ENCODE measurements around the gene MAB21L3.

The MAB21L3 gene

GRCh38 chr1:116175611-116176010 is 64.4 kb downstream of the MAB21L3 start:
- no peak for DNase-seq (ENCODE audit: low read depth)
- TF ChIP-seq, protein P1, sequence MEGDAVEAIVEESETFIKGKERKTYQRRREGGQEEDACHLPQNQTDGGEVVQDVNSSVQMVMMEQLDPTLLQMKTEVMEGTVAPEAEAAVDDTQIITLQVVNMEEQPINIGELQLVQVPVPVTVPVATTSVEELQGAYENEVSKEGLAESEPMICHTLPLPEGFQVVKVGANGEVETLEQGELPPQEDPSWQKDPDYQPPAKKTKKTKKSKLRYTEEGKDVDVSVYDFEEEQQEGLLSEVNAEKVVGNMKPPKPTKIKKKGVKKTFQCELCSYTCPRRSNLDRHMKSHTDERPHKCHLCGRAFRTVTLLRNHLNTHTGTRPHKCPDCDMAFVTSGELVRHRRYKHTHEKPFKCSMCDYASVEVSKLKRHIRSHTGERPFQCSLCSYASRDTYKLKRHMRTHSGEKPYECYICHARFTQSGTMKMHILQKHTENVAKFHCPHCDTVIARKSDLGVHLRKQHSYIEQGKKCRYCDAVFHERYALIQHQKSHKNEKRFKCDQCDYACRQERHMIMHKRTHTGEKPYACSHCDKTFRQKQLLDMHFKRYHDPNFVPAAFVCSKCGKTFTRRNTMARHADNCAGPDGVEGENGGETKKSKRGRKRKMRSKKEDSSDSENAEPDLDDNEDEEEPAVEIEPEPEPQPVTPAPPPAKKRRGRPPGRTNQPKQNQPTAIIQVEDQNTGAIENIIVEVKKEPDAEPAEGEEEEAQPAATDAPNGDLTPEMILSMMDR (IDR thresholded peaks at IDR 0.05; ENCODE audit: low read length, missing control alignments): no peak
- H3K4me3 ChIP-seq (replicated peaks; ENCODE audit: low read depth, low read length): no peak overlapping the region

DNA sequence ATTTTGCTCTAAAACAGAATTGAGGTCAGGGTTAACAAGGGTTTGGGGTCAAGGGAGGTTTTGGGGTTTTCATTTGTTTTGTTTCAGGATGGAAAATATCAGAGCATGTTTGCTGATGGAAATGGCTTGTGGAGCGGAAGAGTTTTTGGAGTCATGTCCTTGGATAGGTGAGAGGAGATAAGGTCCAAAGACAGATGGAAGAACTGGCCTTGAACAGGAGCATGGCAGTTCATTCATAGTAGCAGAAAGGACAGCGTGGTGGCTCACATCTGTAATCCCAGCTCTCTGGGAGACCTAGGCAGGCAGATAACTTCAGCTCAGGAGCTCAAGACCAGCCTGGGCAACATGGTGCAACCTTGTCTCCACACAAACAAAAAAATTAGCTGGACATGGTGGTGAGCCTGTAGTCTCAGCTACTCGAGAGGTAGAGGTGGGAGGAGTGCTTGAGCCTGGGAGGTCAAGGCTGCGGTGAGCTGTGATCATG is 65.1 kb downstream of the MAB21L3 start:
- DNase-seq (ENCODE audit: low read depth): no peak
- H3K4me3 ChIP-seq (replicated peaks; ENCODE audit: low read depth, low read length): no peak overlapping the region
- TF ChIP-seq, protein P1 (IDR thresholded peaks at IDR 0.05; ENCODE audit: low read length, missing control alignments): no peak

DNA sequence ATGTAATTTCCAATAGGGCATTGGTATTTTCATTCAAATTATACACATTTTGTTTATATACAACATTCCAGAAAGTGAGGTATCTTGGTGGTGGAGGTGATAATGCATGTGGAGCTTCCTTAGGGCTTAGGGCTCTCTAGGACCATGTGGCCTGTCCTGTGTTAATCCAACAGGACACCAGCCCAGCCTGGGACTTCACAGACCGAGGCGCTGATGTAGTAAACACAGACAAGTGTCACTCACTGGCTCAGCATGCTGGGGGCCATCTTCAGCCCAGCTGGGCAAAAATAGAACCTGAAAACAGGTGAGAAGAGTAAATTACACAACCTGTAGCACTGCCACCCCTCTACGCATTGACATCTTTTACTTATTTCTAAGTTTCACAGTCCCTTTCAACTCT is 66.7 kb downstream of the MAB21L3 start:
- TF ChIP-seq, protein P1 (IDR thresholded peaks at IDR 0.05; ENCODE audit: low read length, missing control alignments): no peak
- no peak for DNase-seq (ENCODE audit: low read depth)
- H3K4me3 ChIP-seq (replicated peaks; ENCODE audit: low read depth, low read length): no peak overlapping the region

DNA sequence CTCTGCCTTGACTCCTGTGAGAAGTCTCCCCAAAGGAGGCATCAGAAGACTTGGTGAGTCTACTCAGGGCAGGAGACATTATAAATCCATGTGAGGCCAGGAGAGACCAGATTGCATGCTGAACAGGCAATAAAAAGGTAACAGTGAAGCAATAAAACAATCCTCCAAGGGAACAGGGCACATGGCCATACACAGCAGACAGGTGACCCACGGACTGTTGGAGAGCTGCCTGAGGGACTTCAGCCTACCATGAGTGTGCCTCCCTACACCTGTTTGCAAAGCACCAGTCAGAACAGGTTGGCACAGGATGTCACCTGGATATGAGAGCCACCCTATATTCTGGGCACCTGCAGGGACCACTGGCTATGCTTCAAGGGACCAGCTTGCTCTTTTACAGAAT is 67.6 kb downstream of the MAB21L3 start:
- TF ChIP-seq, protein P1 (IDR thresholded peaks at IDR 0.05; ENCODE audit: low read length, missing control alignments): no peak
- no peak for DNase-seq (ENCODE audit: low read depth)
- no peak overlapping the region for H3K4me3 ChIP-seq (replicated peaks; ENCODE audit: low read depth, low read length)

DNA sequence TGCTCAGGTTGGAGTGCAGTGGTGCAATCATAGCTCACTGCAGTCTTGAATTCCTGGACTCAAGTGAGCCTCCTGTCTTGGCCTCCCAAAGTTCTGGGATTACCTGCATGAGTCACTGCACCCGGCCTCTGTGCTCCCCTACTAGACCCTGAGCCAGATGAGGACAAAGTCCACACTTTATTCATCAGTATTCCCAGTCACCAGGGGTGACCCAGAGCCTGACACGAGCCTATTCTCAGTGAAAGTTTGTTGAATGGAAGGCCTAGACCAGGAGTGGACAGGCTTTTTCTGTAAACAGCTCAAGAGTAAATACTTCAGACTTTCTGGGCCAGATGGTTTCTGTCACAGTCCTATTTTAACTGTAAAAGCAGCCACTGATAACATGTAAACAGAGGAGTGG is 68.2 kb downstream of the MAB21L3 start:
- H3K4me3 ChIP-seq (replicated peaks; ENCODE audit: low read depth, low read length): no peak overlapping the region
- no peak for DNase-seq (ENCODE audit: low read depth)
- TF ChIP-seq, protein P1 (IDR thresholded peaks at IDR 0.05; ENCODE audit: low read length, missing control alignments): no peak

DNA sequence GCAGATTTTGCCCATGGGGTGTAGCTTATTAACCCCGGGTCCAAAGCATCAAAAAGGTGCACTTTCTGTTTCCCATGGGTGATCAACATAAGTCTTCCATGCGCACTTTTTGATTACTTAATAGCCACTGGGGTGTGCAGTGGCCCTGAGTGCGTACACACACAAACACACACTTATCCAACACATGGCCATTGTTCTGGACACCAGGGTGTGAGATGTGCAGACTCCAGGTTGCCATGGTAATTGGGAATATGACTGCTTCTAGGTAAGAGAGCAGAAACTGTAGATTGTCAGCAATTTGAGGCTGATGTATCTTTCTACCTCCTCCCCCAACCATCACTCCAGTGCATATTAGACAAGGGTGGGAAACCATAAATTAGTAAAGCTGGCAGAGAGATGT is 68.8 kb downstream of the MAB21L3 start:
- H3K4me3 ChIP-seq (replicated peaks; ENCODE audit: low read depth, low read length): no peak overlapping the region
- TF ChIP-seq, protein P1 (IDR thresholded peaks at IDR 0.05; ENCODE audit: low read length, missing control alignments): no peak
- DNase-seq (ENCODE audit: low read depth): no peak

DNA sequence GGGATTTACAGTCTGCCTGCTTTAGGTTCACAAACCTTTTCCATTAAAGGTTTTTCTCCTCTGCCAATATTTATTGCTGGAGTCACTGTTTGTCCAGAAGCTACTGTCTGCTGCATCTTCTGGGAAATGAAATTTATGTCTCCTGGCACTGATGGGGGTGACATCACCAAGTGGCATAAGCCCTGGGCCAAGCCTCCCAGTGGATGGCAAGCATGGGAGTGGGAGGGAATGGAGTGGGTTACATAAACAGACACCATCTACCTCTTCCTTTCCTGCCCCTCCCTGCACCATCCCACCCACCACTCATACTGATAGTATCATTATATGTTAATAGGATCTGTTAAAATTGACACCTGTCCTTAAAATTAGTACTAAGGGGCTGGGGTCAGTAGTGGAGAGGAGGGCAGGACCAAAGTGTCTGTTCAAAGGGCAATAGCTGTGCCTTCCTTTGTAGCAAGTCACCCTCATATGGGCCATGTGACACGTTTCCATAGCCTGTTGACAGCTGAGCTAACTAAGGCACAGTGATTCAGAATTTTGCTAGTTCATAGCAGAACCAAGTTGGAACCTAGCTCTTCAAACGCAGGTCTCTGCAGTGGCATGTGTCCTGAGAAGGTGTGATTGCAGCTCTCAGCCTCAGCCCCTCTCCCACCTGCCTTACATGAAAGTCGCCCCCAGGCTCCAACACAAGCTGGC is 71.0 kb downstream of the MAB21L3 start:
- no peak overlapping the region for H3K4me3 ChIP-seq (replicated peaks; ENCODE audit: low read depth, low read length)
- DNase-seq (ENCODE audit: low read depth): no peak
- TF ChIP-seq, protein P1 (IDR thresholded peaks at IDR 0.05; ENCODE audit: low read length, missing control alignments): no peak
